Heart left ventricle (tissue), 16 donors: ENCODE data around the gene SPPL2B. TPM values are rescaled to one million over a fixed set of nuclear protein-coding genes. Genes with fewer than 3 reads are reported as not detected.

Experiments
- ATAC-seq, 4 donors: fragments of 200-7000 bp; cut with Tn5 transposase; one replicate each; pipeline ENCODE4 v1.9.1; 2020 to 2022; ENCODE audit warnings: moderate library complexity in 4 of 4, mild to moderate bottlenecking in 3 of 4, moderate number of reproducible peaks in 1 of 4
- DNase-seq, 5 donors: peaks; one replicate each; pipeline ENCODE4 v3.0.0-alpha.2; 2020
- H3K27ac ChIP-seq, 12 donors: fragments of 200-600 bp; sonication (generic) in 4 of 12; one replicate each; pipeline versions ENCODE4 v1.5.0 to v1.8.0; 2016 to 2022; ENCODE audit warnings: mild to moderate bottlenecking in 2 of 12
- H3K27me3 ChIP-seq, 9 donors: fragments of 200-600 bp; sonication (generic) in 2 of 9; one replicate each; pipeline versions ENCODE4 v1.5.1 to v1.8.0; 2016 to 2022; ENCODE audit warnings: mild to moderate bottlenecking in 3 of 9
- H3K36me3 ChIP-seq, 9 donors: fragments of 200-600 bp; sonication (generic) in 2 of 9; one replicate each; pipeline versions ENCODE4 v1.5.0 to v1.8.0; 2018 to 2022; ENCODE audit warnings: mild to moderate bottlenecking in 2 of 9
- H3K4me1 ChIP-seq, 12 donors: fragments of 200-600 bp; sonication (generic) in 4 of 12; one replicate each; pipeline versions ENCODE4 v1.5.0 to v1.8.0; 2016 to 2022; ENCODE audit warnings: mild to moderate bottlenecking in 3 of 12
- H3K4me3 ChIP-seq, 12 donors: fragments of 200-600 bp; sonication (generic) in 4 of 12; one replicate each; pipeline versions ENCODE4 v1.5.0 to v1.8.0; 2017 to 2022; ENCODE audit warnings: mild to moderate bottlenecking in 9 of 12, moderate library complexity in 4 of 12
- H3K9me3 ChIP-seq, 12 donors: fragments of 200-600 bp; sonication (generic) in 4 of 12; one replicate each; pipeline versions ENCODE4 v1.5.0 to v1.8.0; 2016 to 2022; ENCODE audit warnings: mild to moderate bottlenecking in 1 of 12
- CTCF ChIP-seq, 12 donors: fragments of 200-600 bp; sonication (generic) in 4 of 12; IDR thresholded peaks; one replicate each; pipeline versions ENCODE4 v1.5.0 to v1.8.0; 2018 to 2022; ENCODE audit warnings: antibody characterized with exemption in 12 of 12, mild to moderate bottlenecking in 5 of 12
- POLR2A ChIP-seq, 2 donors: fragments of 450-650 bp; IDR thresholded peaks; one replicate each; pipeline ENCODE4 v1.6.1; 2017; ENCODE audit warnings: antibody characterized with exemption in 2 of 2, mild to moderate bottlenecking in 2 of 2, moderate library complexity in 2 of 2
- WGBS, 4 donors: extraction: QIAGEN DNeasy Blood & Tissue Kit in 2 of 4; methylation state at CpG; one replicate each; pipeline versions ENCODE4 v1.1.5 to v1.1.7; 2013 to 2018; 5-methylcytosine and 5-hydroxymethylcytosine counted together
- intact Hi-C, 10 donors: fragments of 100-400 bp; cut with DNase I; formaldehyde crosslinking; loops; one replicate each; pipeline versions ENCODE4 v1.11.1 to v1.14.2; 2022
- polyA plus RNA-seq, 2 donors: library from polyadenylated mRNA; stranded (reverse); fragments of 200-250 nt; gene quantifications; one replicate each; pipeline ENCODE4 v1.2.3, GENCODE V29; 2013
- total RNA-seq, 9 donors: library from RNA; depleted of rRNA in 2 of 9; stranded (reverse); fragments of >200 nt in 2 of 9; fragmentation: NEBNext Ultra II Directional in 3 of 9; extraction: Animal tissue kit (Norgen Biotek cat#: 25700) in 3 of 9; gene quantifications; one replicate each; pipeline versions ENCODE4 v1.1.0 to v1.2.4, GENCODE V29; 2016 to 2023
- donor health status: ischemic (EF 13 %, LVEDD 7.1; RV severe dilation, severe dysfunction).
- donor health status: healthy with polysubstance abuse.
- donor health status: DM: no; HTN: yes; CAD: no.
- donor health status: DM: no; HTN: no; CAD: no.
- donor health status: ischemic (EF 25% LVEDD 6.9; RV normal size, moderate dysfunction).
- donor health status: ischemic (EF 25% LVEDD 5.7; RV mildly dilated, moderate dysfunction).
- donor health status: healthy.
- donor health status: DM: yes; HTN: yes; CAD: no.
- donor health status: ischemic (EF 35%, LVEDD 5.7; RV mildly dilated, moderate dysfunction).
- donor health status: nonischemic (EF 11% LVEDD 7.7; RV severe dilation, severe dysfunction).
- donor health status: DM: yes; HTN: yes; CAD: no.
- donor health status: PGD.
- donor health status: ischemic (EF 29% LVEDD 5.4; RV normal size, mild dysfunction).
- donor health status: nonischemic (EF 23%, LVEDD 6.1; RV moderate dilation, normal function).

Gene SPPL2B
- total and polyA plus RNA-seq, 11 donors = 17.6 to 31.2 (median 21.6) TPM

GRCh38 chr19:2307518-2308012 lies 20.9 kb upstream of the SPPL2B start:
- no peak overlapping the region for H3K27ac ChIP-seq
- intact Hi-C loops = no loop called here
- 8 to 23% (median 20%) methylated on average over 8 to 33 of the region's 33 CpGs for WGBS, 4 donors
- H3K36me3 ChIP-seq = no peaks in the 10 kb centered on the region
- DNase-seq (no peak), ATAC-seq (no peak)
- H3K4me3 ChIP-seq = no peak overlapping the region
- peaks cover 12 to 78% (median 49%) of the 10 kb centered on the region in 9 donors for H3K27me3 ChIP-seq
- no peaks in the 10 kb centered on the region for H3K9me3 ChIP-seq
- peaks cover 0 to 17% (median 2%) of the 10 kb centered on the region in 12 donors for H3K4me1 ChIP-seq
- TF ChIP-seq POLR2A (IDR thresholded peaks at IDR 0.05) = no peak
- no peak for TF ChIP-seq CTCF (IDR thresholded peaks at IDR 0.05)

- no peak for ATAC-seq
- TF ChIP-seq POLR2A (IDR thresholded peaks at IDR 0.05) (no peak), CTCF (IDR thresholded peaks at IDR 0.05) (no peak)
- Histone ChIP-seq H3K9me3 (no peaks in the 10 kb centered on the region), H3K4me3 (peak within 1 kb of the TSS in 2 of 12 donors; percentile 19 to 39), H3K27me3 (peaks cover 13 to 78% (median 49%) of the 10 kb centered on the region in 9 donors), H3K4me1 (peaks cover 0 to 14% (median 0%) of the 10 kb centered on the region in 12 donors), H3K27ac (no peak within 1 kb of the TSS), H3K36me3 (no peaks in the 10 kb centered on the region)
- WGBS, 4 donors = 5 to 18% (median 11%) methylated on average over 15 to 63 of the region's 63 CpGs
- intact Hi-C loops = no loop called here
- no peak for DNase-seq
Observed at GRCh38 chr19:2308114-2308556, 20.3 kb upstream of the SPPL2B start, which contains the start of gene LINGO3. LINGO3 (minus strand) TSS chr19:2308154; CDS start chr19:2291776, 16,378 bp downstream.

- peaks cover 13 to 76% (median 46%) of the 10 kb centered on the region in 9 donors for H3K27me3 ChIP-seq
- H3K36me3 ChIP-seq = no peaks in the 10 kb centered on the region
- H3K27ac ChIP-seq = no peak overlapping the region
- 45 to 63% (median 47%) methylated on average over 12 to 17 of the region's 17 CpGs for WGBS, 4 donors
- ATAC-seq (peak; percentile 23 to 65 (median 44)), DNase-seq (no peak)
- H3K4me1 ChIP-seq = peaks cover 0 to 14% (median 0%) of the 10 kb centered on the region in 12 donors
- H3K4me3 ChIP-seq = no peak overlapping the region
- peaks cover 0 to 5% (median under 1%) of the 10 kb centered on the region in 12 donors for H3K9me3 ChIP-seq
- intact Hi-C loops = loop anchor here in 3 of 10 donors (10.0 kb wide), 2 partner anchors 75 to 385 kb away; partner anchors contain the start of genes PLEKHJ1 (in 2 of the 3) and SF3A2 (in 2 of the 3)
- TF ChIP-seq CTCF (IDR thresholded peaks at IDR 0.05) = no peak
- no peak for TF ChIP-seq POLR2A (IDR thresholded peaks at IDR 0.05)
Observed at GRCh38 chr19:2309734-2310362, 18.6 kb upstream of the SPPL2B start.

GRCh38 chr19:2311093-2311492 lies 17.4 kb upstream of the SPPL2B start:
- Histone ChIP-seq H3K9me3 (peaks cover 0 to 12% (median 2%) of the 10 kb centered on the region in 12 donors), H3K36me3 (no peaks in the 10 kb centered on the region), H3K4me1 (peaks cover 0 to 14% (median 0%) of the 10 kb centered on the region in 12 donors), H3K27me3 (peaks cover 13 to 71% (median 46%) of the 10 kb centered on the region in 9 donors), H3K4me3 (no peak overlapping the region), H3K27ac (no peak overlapping the region)
- ATAC-seq (no peak), DNase-seq (no peak)
- intact Hi-C loops = loop anchor here in 3 of 10 donors (10.0 kb wide), 2 partner anchors 76 to 386 kb away; partner anchors contain the start of genes PLEKHJ1 (in 2 of the 3) and SF3A2 (in 2 of the 3)
- 92 to 94% (median 94%) methylated on average over 4 of the region's 4 CpGs for WGBS, 4 donors
- TF ChIP-seq CTCF (IDR thresholded peaks at IDR 0.05) (no peak), POLR2A (IDR thresholded peaks at IDR 0.05) (no peak)
